Panc1 (cell line): Measurements from ENCODE around the gene CDH13. TPM values are rescaled to one million over a fixed set of nuclear protein-coding genes. Genes with fewer than 3 reads are reported as not detected.

Experiments
- ATAC-seq: fragments of 200-7000 bp; cut with Tn5 transposase; 2 replicates; pipeline ENCODE4 v1.9.1; 2020; ENCODE audit warnings: mild to moderate bottlenecking, moderate library complexity
- BruUV-seq: library from RNA; stranded (reverse); fragments of 400-500 nt; replicated peaks from 2 replicates; lab custom pipeline; 2021; lab: Mats Ljungman, UMichigan
- CTCF ChIA-PET: fragments of 300-600 bp; sonication (Branson Sonifier 250); formaldehyde crosslinking; loops from one replicate; lab custom pipeline; 2022; ENCODE audit warnings: antibody characterized with exemption; lab: Charles Lee
- POLR2A ChIA-PET: fragments of 300-600 bp; sonication (Branson Sonifier 250); formaldehyde crosslinking; loops from one replicate; lab custom pipeline; 2022; ENCODE audit warnings: antibody characterized with exemption; lab: Charles Lee
- DNase-seq: peaks from one replicate; pipeline ENCODE4 v3.0.0-alpha.2; 2010; ENCODE audit warnings: low read depth, low spot score
- H3K27ac ChIP-seq: 2 replicates; pipeline ENCODE4 v1.5.1; 2011; ENCODE audit warnings: mild to moderate bottlenecking, low read length, inconsistent platforms
- H3K27me3 ChIP-seq: fragments of 200-500 bp; sonication (Bioruptor generic); 2 replicates; pipeline ENCODE4 v1.6.0; 2014; ENCODE audit warnings: low read length, inconsistent platforms; ENCODE audit not compliant: control insufficient read depth, insufficient read depth
- H3K36me3 ChIP-seq: fragments of 200-500 bp; sonication (Bioruptor generic); 2 replicates; pipeline ENCODE4 v1.5.1; 2014; ENCODE audit warnings: inconsistent platforms, mild to moderate bottlenecking, low read length, moderate library complexity; ENCODE audit not compliant: control insufficient read depth, insufficient read depth
- H3K4me1 ChIP-seq: 2 replicates; pipeline ENCODE4 v1.5.1; 2011; ENCODE audit warnings: inconsistent platforms, mild to moderate bottlenecking, low read length, moderate library complexity; ENCODE audit not compliant: control insufficient read depth, insufficient read depth
- H3K4me3 ChIP-seq, 2 experiments: 2 replicates each; pipeline ENCODE4 v1.5.1; 2011 to 2012; ENCODE audit warnings: low read depth in 2 of 2, low read length in 2 of 2, mild to moderate bottlenecking in 2 of 2, inconsistent platforms in 1 of 2, moderate library complexity in 1 of 2
- H3K9me3 ChIP-seq: fragments of 200-500 bp; sonication (Bioruptor generic); 2 replicates; pipeline ENCODE4 v1.5.1; 2014; ENCODE audit warnings: low read depth, mild to moderate bottlenecking, inconsistent platforms, low read length, moderate library complexity; ENCODE audit not compliant: control insufficient read depth, insufficient read depth
- CTCF ChIP-seq: fragments of 450-650 bp; IDR thresholded peaks from 2 replicates; pipeline ENCODE4 v1.5.1; 2017; ENCODE audit warnings: mild to moderate bottlenecking
- POLR2AphosphoS5 ChIP-seq: IDR thresholded peaks from 2 replicates; pipeline ENCODE4 v1.6.1; 2012; ENCODE audit warnings: mild to moderate bottlenecking, low read depth, low read length, moderate library complexity
- REST ChIP-seq, 2 experiments: IDR thresholded peaks; 2 replicates each; pipeline ENCODE4 v1.6.1; 2011 to 2012; ENCODE audit warnings: low read depth in 2 of 2, control low read depth in 1 of 2, low read length in 1 of 2, mild to moderate bottlenecking in 1 of 2, moderate library complexity in 1 of 2; ENCODE audit not compliant: insufficient read depth in 1 of 2
- SIN3A ChIP-seq: IDR thresholded peaks from 2 replicates; pipeline ENCODE4 v1.6.1; 2012; ENCODE audit warnings: low read depth, mild to moderate bottlenecking, low read length, moderate library complexity, borderline replicate concordance; ENCODE audit not compliant: insufficient read depth
- TCF7L2 ChIP-seq: IDR thresholded peaks from 2 replicates; pipeline ENCODE4 v1.6.1; 2011; ENCODE audit warnings: mild to moderate bottlenecking, low read depth, low read length, inconsistent platforms
- in situ Hi-C: cut with HindIII; loops from 2 replicates; pipeline ENCODE4 v1.10.0; 2016; ENCODE audit warnings: low sequenced_read_pairs, low pct_unique_long_range_greater_than_20kb
- intact Hi-C: fragments of 100-400 bp; cut with micrococcal nuclease; formaldehyde crosslinking; loops from one replicate; pipeline ENCODE4 v1.10.0; 2022; ENCODE audit not compliant: unreplicated experiment
- total RNA-seq: library from RNA; stranded (reverse); gene quantifications from one replicate; pipeline ENCODE4 v1.2.1, GENCODE V29; 2021; ENCODE audit not compliant: unreplicated experiment

Gene CDH13
- total RNA-seq, 1 experiment from 2014 or later, result not detected

GRCh38 chr16:82671741-82672140 lies 45.0 kb downstream of the CDH13 start:
- intact Hi-C loops, result no loop called here
- no TSS peak for BruUV-seq
- H3K9me3 ChIP-seq, result no peaks in the 10 kb centered on the region
- no peak overlapping the region for H3K27ac ChIP-seq
- ATAC-seq (no peak), DNase-seq (no peak)
- ChIA-PET CTCF (interaction anchor here (0.6 kb wide), 1 partner anchor 18 kb away, joined by 4 read pairs; no protein-coding TSS in a partner anchor), POLR2A (no interaction called here)
- in situ Hi-C loops, result no loop called here
- TF ChIP-seq TCF7L2 (no peak), REST (IDR thresholded peaks at IDR 0.05; ENCODE audit: insufficient read depth in 1 of 2, low read depth in 2 of 2, low read length in 1 of 2) (no peak), CTCF (peak; percentile 43), POLR2AphosphoS5 (no peak), SIN3A (no peak)
- H3K36me3 ChIP-seq, result no peaks in the 10 kb centered on the region
- H3K27me3 ChIP-seq, result no peaks in the 10 kb centered on the region; the same call in 1 of the 2 replicates
- no peak overlapping the region for H3K4me3 ChIP-seq
- H3K4me1 ChIP-seq, result no peaks in the 10 kb centered on the region

GRCh38 chr16:82672676-82673075 lies 45.9 kb downstream of the CDH13 start:
- no peak overlapping the region for H3K27ac ChIP-seq
- intact Hi-C loops, result no loop called here
- no peak overlapping the region for H3K4me3 ChIP-seq
- no peaks in the 10 kb centered on the region for H3K9me3 ChIP-seq
- TF ChIP-seq TCF7L2, result no peak
- no peak for TF ChIP-seq SIN3A
- no peak for TF ChIP-seq POLR2AphosphoS5
- no peak for TF ChIP-seq REST (IDR thresholded peaks at IDR 0.05; ENCODE audit: insufficient read depth in 1 of 2, low read depth in 2 of 2, low read length in 1 of 2)
- ChIA-PET CTCF (no interaction called here), POLR2A (no interaction called here)
- no peak for ATAC-seq
- DNase-seq, result no peak
- no peaks in the 10 kb centered on the region for H3K4me1 ChIP-seq
- no peaks in the 10 kb centered on the region; the same call in 1 of the 2 replicates for H3K27me3 ChIP-seq
- no TSS peak for BruUV-seq
- in situ Hi-C loops, result no loop called here
- no peaks in the 10 kb centered on the region for H3K36me3 ChIP-seq
